ENCODE data around the gene TWIST2. TPM values are rescaled to one million over a fixed set of nuclear protein-coding genes. Genes with fewer than 3 reads are reported as not detected.

Gene TWIST2
- total RNA-seq, 1 experiment from 2014 or later, result not detected

GRCh38 chr2:238927746-238928519 is 80.0 kb downstream of the TWIST2 start:
- ChIA-PET POLR2A (ENCODE audit: low non-redundant PET) (no interaction called here), CTCF (no interaction called here)
- no TSS peak for BruUV-seq (replicated peaks)
- no peak for DNase-seq (ENCODE audit: low spot score)
- H3K27me3 ChIP-seq (replicated peaks; ENCODE audit: insufficient read depth, low read depth, low read length, poor library complexity), result peaks cover 34% of the 10 kb centered on the region
- no peak overlapping the region for H3K4me3 ChIP-seq (ENCODE audit: low read depth, low read length, poor library complexity, severe bottlenecking)
- TF ChIP-seq CTCF (conservative IDR thresholded peaks at IDR 0.05; ENCODE audit: low read depth, low read length), result no peak
- TF ChIP-seq EZH2 (IDR thresholded peaks at IDR 0.05; ENCODE audit: borderline replicate concordance, low read depth, low read length, poor library complexity, severe bottlenecking), result no peak
- H3K36me3 ChIP-seq (ENCODE audit: insufficient read depth, low read length, poor library complexity, severe bottlenecking), result no peaks in the 10 kb centered on the region
- no peaks in the 10 kb centered on the region for H3K9me3 ChIP-seq (ENCODE audit: low read depth, low read length, poor library complexity, severe bottlenecking)
- H3K27ac ChIP-seq (ENCODE audit: low read depth, low read length, poor library complexity, severe bottlenecking), result no peak overlapping the region
- intact Hi-C loops (cut with micrococcal nuclease; ENCODE audit: unreplicated experiment), result no loop called here
- no peaks in the 10 kb centered on the region for H3K4me1 ChIP-seq (ENCODE audit: insufficient read depth, low read length, poor library complexity, severe bottlenecking)

DNA sequence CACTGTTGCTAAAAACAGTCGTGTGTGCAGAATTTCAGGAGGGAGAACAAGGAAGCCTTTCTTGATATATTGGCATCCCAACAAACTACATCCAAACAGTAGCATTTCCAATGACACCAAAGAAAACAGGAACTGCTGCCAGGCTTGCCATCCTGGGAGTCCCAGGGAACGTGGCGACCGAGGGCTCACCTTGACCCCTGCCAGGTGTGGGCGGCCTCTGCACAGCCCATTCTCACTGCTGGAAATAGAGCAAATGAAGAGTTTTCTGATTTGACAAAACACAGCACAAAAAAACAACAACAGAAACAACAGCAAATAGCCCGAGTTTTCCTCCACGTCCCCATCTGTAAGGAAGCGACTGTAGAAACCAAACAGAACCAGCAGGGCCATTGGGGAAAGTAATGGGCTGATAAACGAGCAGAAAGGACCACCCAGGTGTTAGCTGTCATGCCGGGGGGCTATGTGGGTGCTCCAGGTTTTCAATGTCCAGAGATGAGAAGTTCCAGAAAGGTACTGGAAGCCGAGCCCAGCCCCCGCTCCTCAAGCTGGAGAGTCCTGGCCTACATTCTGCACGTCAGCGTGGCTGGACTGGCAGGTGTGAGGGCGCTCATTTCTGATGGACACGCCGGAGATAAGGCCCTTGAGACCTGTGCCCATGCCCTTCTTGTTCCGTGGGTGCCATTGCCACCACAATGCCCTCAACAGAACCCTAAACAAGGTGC is 80.8 kb downstream of the TWIST2 start:
- Histone ChIP-seq H3K4me1 (ENCODE audit: insufficient read depth, low read length, poor library complexity, severe bottlenecking) (no peaks in the 10 kb centered on the region), H3K9me3 (ENCODE audit: low read depth, low read length, poor library complexity, severe bottlenecking) (no peaks in the 10 kb centered on the region), H3K36me3 (ENCODE audit: insufficient read depth, low read length, poor library complexity, severe bottlenecking) (no peaks in the 10 kb centered on the region), H3K27me3 (replicated peaks; ENCODE audit: insufficient read depth, low read depth, low read length, poor library complexity) (peaks cover 41% of the 10 kb centered on the region), H3K4me3 (ENCODE audit: low read depth, low read length, poor library complexity, severe bottlenecking) (no peak overlapping the region), H3K27ac (ENCODE audit: low read depth, low read length, poor library complexity, severe bottlenecking) (no peak overlapping the region)
- ChIA-PET POLR2A (ENCODE audit: low non-redundant PET) (no interaction called here), CTCF (no interaction called here)
- DNase-seq (ENCODE audit: low spot score), result no peak
- intact Hi-C loops (cut with micrococcal nuclease; ENCODE audit: unreplicated experiment), result no loop called here
- no TSS peak for BruUV-seq (replicated peaks)
- no peak for TF ChIP-seq EZH2 (IDR thresholded peaks at IDR 0.05; ENCODE audit: borderline replicate concordance, low read depth, low read length, poor library complexity, severe bottlenecking)

DNA sequence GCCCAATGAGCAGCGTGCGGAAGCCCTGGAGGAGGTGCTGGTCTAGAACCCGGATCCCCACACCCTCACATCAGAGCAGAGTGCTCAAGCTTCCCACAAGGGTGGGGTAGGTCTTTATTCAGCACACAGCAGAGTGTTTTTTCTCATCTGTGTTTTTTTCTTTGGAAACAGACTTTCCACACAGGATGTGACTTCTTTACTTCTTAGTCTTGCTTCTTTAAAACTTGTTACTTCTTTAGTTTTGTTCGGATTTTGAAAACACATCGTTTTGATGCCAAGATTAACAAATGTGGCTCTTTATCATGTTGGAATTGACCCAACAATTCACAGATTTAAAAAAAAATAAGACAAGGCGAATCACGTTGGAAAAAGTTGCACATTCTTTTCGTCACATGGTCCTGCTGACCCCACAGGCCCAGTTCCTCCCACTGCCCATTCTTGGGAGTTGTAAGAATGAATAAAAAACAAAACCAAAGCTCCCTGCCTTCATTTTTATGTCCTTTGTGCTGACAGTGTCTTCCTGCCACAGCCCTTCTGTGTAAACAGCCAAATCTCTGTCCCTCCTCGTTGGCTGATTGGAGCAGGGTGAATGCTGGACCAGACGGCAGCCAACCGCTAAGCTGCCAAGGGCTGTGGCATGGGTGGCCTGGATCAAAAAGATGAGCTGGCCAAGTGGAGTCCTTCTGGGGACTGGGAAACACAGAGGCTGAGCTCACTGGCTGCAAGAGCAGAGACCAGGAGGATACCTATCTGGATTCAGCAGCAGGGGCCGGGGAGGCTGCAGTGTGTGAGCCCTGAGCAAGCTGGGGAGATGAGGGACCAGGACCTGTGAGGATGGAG is 81.6 kb downstream of the TWIST2 start:
- POLR2A ChIA-PET (ENCODE audit: low non-redundant PET), result no interaction called here
- no TSS peak for BruUV-seq (replicated peaks)
- intact Hi-C loops (cut with micrococcal nuclease; ENCODE audit: unreplicated experiment), result no loop called here

More for the DNA sequence above, 81.6 kb downstream of the TWIST2 start:
- no peak overlapping the region for H3K4me3 ChIP-seq (ENCODE audit: low read depth, low read length, poor library complexity, severe bottlenecking)
- H3K9me3 ChIP-seq (ENCODE audit: low read depth, low read length, poor library complexity, severe bottlenecking), result no peaks in the 10 kb centered on the region
- H3K36me3 ChIP-seq (ENCODE audit: insufficient read depth, low read length, poor library complexity, severe bottlenecking), result no peaks in the 10 kb centered on the region
- DNase-seq (ENCODE audit: low spot score), result no peak
- no peaks in the 10 kb centered on the region for H3K4me1 ChIP-seq (ENCODE audit: insufficient read depth, low read length, poor library complexity, severe bottlenecking)
- no peak overlapping the region for H3K27ac ChIP-seq (ENCODE audit: low read depth, low read length, poor library complexity, severe bottlenecking)
- CTCF ChIA-PET, result no interaction called here
- TF ChIP-seq CTCF (conservative IDR thresholded peaks at IDR 0.05; ENCODE audit: low read depth, low read length), result no peak
- no peak for TF ChIP-seq EZH2 (IDR thresholded peaks at IDR 0.05; ENCODE audit: borderline replicate concordance, low read depth, low read length, poor library complexity, severe bottlenecking)
- peaks cover 38% of the 10 kb centered on the region for H3K27me3 ChIP-seq (replicated peaks; ENCODE audit: insufficient read depth, low read depth, low read length, poor library complexity)
